GM18867 (cell line): ENCODE results near the gene DUSP16.

Source experiments
- ATAC-seq: cut with Tn5 transposase; IDR thresholded peaks from one replicate; pipeline ENCODE4 v1.9.1; 2021; ENCODE audit warnings: mild to moderate bottlenecking, moderate library complexity; ENCODE audit not compliant: unreplicated experiment

The DUSP16 gene

GRCh38 chr12:12549426-12549825 is 13.2 kb downstream of the DUSP16 start:
- no peak for ATAC-seq

- no peak for ATAC-seq
Measured at GRCh38 chr12:12548713-12549112, 13.9 kb downstream of the DUSP16 start.

GRCh38 chr12:12546314-12546772 is 16.3 kb downstream of the DUSP16 start:
- no peak for ATAC-seq

- ATAC-seq, result no peak
Measured at GRCh38 chr12:12543959-12544358, 18.7 kb downstream of the DUSP16 start.

- ATAC-seq, result no peak
Measured at GRCh38 chr12:12542964-12543363, 19.7 kb downstream of the DUSP16 start.

GRCh38 chr12:12542286-12542685 is 20.4 kb downstream of the DUSP16 start:
- ATAC-seq, result no peak

- ATAC-seq, result no peak
Measured at GRCh38 chr12:12541782-12542181, 20.9 kb downstream of the DUSP16 start.

GRCh38 chr12:12540261-12541013 is 22.2 kb downstream of the DUSP16 start:
- no peak for ATAC-seq

GRCh38 chr12:12539028-12539810 is 23.4 kb downstream of the DUSP16 start:
- ATAC-seq, result no peak

GRCh38 chr12:12538535-12538934 is 24.1 kb downstream of the DUSP16 start:
- ATAC-seq, result no peak

GRCh38 chr12:12537421-12537820 is 25.2 kb downstream of the DUSP16 start:
- ATAC-seq, result no peak

- no peak for ATAC-seq
Measured at GRCh38 chr12:12534975-12535374, 27.7 kb downstream of the DUSP16 start.

- no peak for ATAC-seq
Measured at GRCh38 chr12:12534166-12534866, 28.3 kb downstream of the DUSP16 start.

GRCh38 chr12:12533238-12533829 is 29.3 kb downstream of the DUSP16 start:
- ATAC-seq, result no peak

- ATAC-seq, result no peak
Measured at GRCh38 chr12:12531194-12531593, 31.5 kb downstream of the DUSP16 start.

- ATAC-seq, result no peak
Measured at GRCh38 chr12:12529783-12530421, 32.8 kb downstream of the DUSP16 start.

- no peak for ATAC-seq
Measured at GRCh38 chr12:12528361-12529270, 34.0 kb downstream of the DUSP16 start.

GRCh38 chr12:12527820-12528296 is 34.8 kb downstream of the DUSP16 start:
- ATAC-seq, result no peak

GRCh38 chr12:12524128-12524527 is 38.5 kb downstream of the DUSP16 start:
- no peak for ATAC-seq
